Colonic mucosa (tissue), 4 donors: ENCODE measurements around the gene FAM240A. TPM values are rescaled to one million over a fixed set of nuclear protein-coding genes. Genes with fewer than 3 reads are reported as not detected.

ENCODE experiments used
- DNase-seq: peaks from one replicate; pipeline ENCODE4 v3.0.0-alpha.2; 2020
- H3K27ac ChIP-seq: fragments of 200-600 bp; one replicate; pipeline ENCODE4 v1.8.0; 2021
- H3K27me3 ChIP-seq: fragments of 200-600 bp; one replicate; pipeline ENCODE4 v1.8.0; 2021
- H3K36me3 ChIP-seq: fragments of 200-600 bp; one replicate; pipeline ENCODE4 v1.8.0; 2021
- H3K4me1 ChIP-seq: fragments of 200-600 bp; one replicate; pipeline ENCODE4 v1.8.0; 2021; ENCODE audit warnings: mild to moderate bottlenecking
- H3K4me3 ChIP-seq: fragments of 200-600 bp; one replicate; pipeline ENCODE4 v1.8.0; 2021
- H3K9ac ChIP-seq, 2 donors: one replicate each; pipeline ENCODE4 v1.7.0; 2013; ENCODE audit warnings: control low read depth in 2 of 2, low read depth in 2 of 2, low read length in 2 of 2
- H3K9me3 ChIP-seq: fragments of 200-600 bp; one replicate; pipeline ENCODE4 v1.8.0; 2021
- intact Hi-C: fragments of 100-400 bp; cut with DNase I; formaldehyde crosslinking; loops from one replicate; pipeline ENCODE4 v1.14.1; 2022
- total RNA-seq, 2 donors: library from RNA; stranded (reverse); fragmentation: NEBNext Ultra II Directional in 1 of 2; extraction: Animal tissue kit (Norgen Biotek cat#: 25700) in 1 of 2; gene quantifications; one replicate each; pipeline ENCODE4 v1.2.1, GENCODE V29; 2021
- TF ChIP-seq, protein P1 (sequence below): fragments of 200-600 bp; IDR thresholded peaks from one replicate; pipeline ENCODE4 v1.8.0; 2022; ENCODE audit warnings: antibody characterized with exemption, mild to moderate bottlenecking
- donor health status: healthy.
- donor health status: DM: no; HTN: no; CAD: no.
- donor health status: DM: no; HTN: no; CAD: no.

Gene FAM240A
- total RNA-seq, 2 donors from 2014 or later = not detected

DNA sequence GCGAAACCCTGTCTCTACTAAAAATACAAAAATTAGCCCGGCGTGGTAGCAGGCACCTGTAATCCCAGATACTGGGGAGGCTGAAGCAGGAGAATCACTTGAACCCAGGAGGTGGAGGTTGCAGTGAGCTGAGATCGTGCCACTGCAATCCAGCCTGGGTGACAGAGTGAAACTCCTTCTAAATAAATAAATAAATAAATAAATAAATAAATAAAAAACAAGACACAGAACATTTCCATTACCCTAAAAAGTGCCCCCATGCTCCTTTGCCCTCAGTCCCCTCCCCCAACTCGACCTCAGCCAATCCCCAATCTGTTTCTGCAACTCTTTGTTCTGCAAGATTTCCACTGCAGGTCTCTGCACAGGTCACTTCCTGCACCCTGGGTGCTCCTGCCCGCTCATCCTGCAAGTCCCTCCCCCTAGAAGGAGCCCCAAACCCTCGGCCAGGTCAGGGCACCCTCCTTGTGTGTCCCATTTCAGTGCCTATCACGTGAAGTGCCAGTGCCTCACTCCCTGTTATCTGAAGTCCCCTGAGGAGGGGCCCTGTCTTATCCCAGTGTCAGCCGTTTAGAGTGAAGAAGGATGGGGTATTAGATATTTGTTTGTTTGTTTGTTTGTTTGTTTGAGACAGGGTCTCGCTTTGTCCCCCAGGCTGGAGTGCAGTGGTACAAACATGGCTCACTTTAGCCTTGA lies 1.1 kb downstream of the FAM240A start:
- TF ChIP-seq, protein P1, sequence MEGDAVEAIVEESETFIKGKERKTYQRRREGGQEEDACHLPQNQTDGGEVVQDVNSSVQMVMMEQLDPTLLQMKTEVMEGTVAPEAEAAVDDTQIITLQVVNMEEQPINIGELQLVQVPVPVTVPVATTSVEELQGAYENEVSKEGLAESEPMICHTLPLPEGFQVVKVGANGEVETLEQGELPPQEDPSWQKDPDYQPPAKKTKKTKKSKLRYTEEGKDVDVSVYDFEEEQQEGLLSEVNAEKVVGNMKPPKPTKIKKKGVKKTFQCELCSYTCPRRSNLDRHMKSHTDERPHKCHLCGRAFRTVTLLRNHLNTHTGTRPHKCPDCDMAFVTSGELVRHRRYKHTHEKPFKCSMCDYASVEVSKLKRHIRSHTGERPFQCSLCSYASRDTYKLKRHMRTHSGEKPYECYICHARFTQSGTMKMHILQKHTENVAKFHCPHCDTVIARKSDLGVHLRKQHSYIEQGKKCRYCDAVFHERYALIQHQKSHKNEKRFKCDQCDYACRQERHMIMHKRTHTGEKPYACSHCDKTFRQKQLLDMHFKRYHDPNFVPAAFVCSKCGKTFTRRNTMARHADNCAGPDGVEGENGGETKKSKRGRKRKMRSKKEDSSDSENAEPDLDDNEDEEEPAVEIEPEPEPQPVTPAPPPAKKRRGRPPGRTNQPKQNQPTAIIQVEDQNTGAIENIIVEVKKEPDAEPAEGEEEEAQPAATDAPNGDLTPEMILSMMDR = no peak
- Histone ChIP-seq H3K9ac (no peak overlapping the region), H3K27ac (no peak overlapping the region), H3K27me3 (no peaks in the 10 kb centered on the region), H3K4me1 (no peaks in the 10 kb centered on the region), H3K36me3 (no peaks in the 10 kb centered on the region), H3K9me3 (no peaks in the 10 kb centered on the region), H3K4me3 (no peak overlapping the region)
- intact Hi-C loops = no loop called here
- DNase-seq = no peak

DNA sequence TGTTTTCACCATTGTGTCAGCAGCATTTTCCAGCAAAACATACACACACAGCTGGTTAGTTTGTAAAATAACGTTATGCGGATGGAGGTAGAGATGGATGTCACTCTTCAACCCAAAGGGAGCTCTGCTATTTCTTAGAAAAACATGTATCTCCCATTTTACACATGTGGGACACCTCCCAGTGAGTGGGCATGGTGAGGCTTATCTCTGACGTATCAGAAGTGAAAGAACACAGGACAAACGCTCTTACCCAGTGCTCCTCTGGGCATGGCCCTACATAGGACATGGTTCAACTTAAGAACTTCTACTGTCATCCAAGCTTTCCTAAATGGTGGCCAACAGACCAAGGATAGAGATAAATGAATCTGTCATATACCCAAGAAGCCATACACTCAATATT lies 2.1 kb downstream of the FAM240A start:
- TF ChIP-seq, protein P1 = no peak
- no peaks in the 10 kb centered on the region for H3K36me3 ChIP-seq
- no peak overlapping the region for H3K4me3 ChIP-seq
- no peaks in the 10 kb centered on the region for H3K4me1 ChIP-seq
- H3K27ac ChIP-seq = no peak overlapping the region
- no peaks in the 10 kb centered on the region for H3K9me3 ChIP-seq
- H3K9ac ChIP-seq = no peak overlapping the region
- no peak for DNase-seq
- intact Hi-C loops = no loop called here
- no peaks in the 10 kb centered on the region for H3K27me3 ChIP-seq

GRCh38 chr3:46615050-46615775 lies 2.9 kb downstream of the FAM240A start:
- Histone ChIP-seq H3K9ac (no peak overlapping the region), H3K4me3 (no peak overlapping the region), H3K27me3 (no peaks in the 10 kb centered on the region), H3K9me3 (no peaks in the 10 kb centered on the region), H3K4me1 (no peaks in the 10 kb centered on the region), H3K27ac (no peak overlapping the region), H3K36me3 (no peaks in the 10 kb centered on the region)
- intact Hi-C loops = no loop called here
- DNase-seq = no peak
- TF ChIP-seq, protein P1 = no peak

DNA sequence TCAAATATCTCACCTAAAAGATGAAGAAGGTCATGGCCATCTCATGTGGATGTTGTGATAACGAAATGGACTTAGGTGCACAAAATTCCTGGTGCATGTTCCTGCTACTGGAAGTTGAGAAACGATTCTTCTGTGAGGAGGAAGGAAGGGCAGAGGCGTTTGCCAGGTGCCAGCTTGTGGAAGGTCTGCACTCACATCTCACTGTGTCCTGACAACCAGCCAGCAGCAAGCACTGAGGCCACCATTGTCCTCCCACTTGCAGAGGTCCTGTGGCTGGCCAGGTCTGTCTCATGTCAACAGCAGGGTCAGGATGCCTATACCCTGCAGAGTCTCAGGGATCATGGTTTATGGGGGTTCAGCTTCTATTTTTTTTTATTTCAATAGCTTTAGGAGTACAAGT lies 3.7 kb downstream of the FAM240A start:
- no peaks in the 10 kb centered on the region for H3K27me3 ChIP-seq
- no peaks in the 10 kb centered on the region for H3K36me3 ChIP-seq
- TF ChIP-seq, protein P1 = no peak
- H3K9ac ChIP-seq = no peak overlapping the region
- no peaks in the 10 kb centered on the region for H3K4me1 ChIP-seq
- intact Hi-C loops = no loop called here
- no peak overlapping the region for H3K27ac ChIP-seq
- no peaks in the 10 kb centered on the region for H3K9me3 ChIP-seq
- DNase-seq = no peak
- H3K4me3 ChIP-seq = no peak overlapping the region

- Histone ChIP-seq H3K9me3 (no peaks in the 10 kb centered on the region), H3K36me3 (no peaks in the 10 kb centered on the region), H3K27me3 (no peaks in the 10 kb centered on the region), H3K4me1 (no peaks in the 10 kb centered on the region), H3K4me3 (no peak overlapping the region), H3K9ac (no peak overlapping the region), H3K27ac (no peak overlapping the region)
- no peak for DNase-seq
- TF ChIP-seq, protein P1 = no peak
- intact Hi-C loops = no loop called here
Measured at GRCh38 chr3:46617941-46618340, 5.6 kb downstream of the FAM240A start.
